Upper lobe of left lung (tissue), 4 donors: ENCODE results near the gene TMEM164.

Source experiments
- CTCF ChIP-seq, 6 experiments: fragments of 450-650 bp in 4 of 6; fragments of 200-600 bp in 2 of 6; sonication (generic) in 2 of 6; IDR thresholded peaks; one replicate each; pipeline ENCODE4 v1.5.1; 2016 to 2019; ENCODE audit warnings: antibody characterized with exemption in 6 of 6
- POLR2A ChIP-seq, 4 donors: fragments of 450-650 bp; IDR thresholded peaks; one replicate each; pipeline ENCODE4 v1.5.1; 2016 to 2017; ENCODE audit warnings: antibody characterized with exemption in 4 of 4, mild to moderate bottlenecking in 2 of 4

GRCh38 chrX:110070970-110071369, 68.1 kb downstream of the TMEM164 start:
- TF ChIP-seq CTCF (IDR thresholded peaks at IDR 0.05) (no peak), POLR2A (IDR thresholded peaks at IDR 0.05) (no peak)
